Measurements from ENCODE around the gene MAP4.
"Not testable (repeated sequence)": the region's sequence is repeated elsewhere in the genome, so short reads cannot be mapped to it uniquely, and the experiment has no call there.

Gene MAP4

DNA sequence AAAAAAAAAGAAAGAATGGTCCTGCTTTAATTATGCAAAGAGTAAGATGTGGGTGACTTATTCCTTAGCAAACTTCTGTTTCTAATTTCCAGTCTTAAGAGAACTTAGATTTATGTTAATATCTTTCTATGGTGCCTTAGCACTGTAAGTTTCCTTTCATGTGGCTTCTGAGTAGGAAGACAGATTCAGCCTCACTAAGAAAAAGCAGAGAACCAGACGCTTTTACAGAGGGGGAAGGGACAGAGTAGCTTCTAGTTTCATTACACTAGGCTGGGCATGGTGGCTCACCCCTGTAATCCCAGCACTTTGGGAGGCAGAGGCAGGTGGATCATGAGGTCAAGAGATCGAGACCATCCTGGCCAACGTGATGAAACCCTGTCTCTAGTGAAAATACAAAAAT lies 118.3 kb downstream of the MAP4 start:
- no peak for DNase-seq (ENCODE audit: low read depth in 2 of 2)

DNA sequence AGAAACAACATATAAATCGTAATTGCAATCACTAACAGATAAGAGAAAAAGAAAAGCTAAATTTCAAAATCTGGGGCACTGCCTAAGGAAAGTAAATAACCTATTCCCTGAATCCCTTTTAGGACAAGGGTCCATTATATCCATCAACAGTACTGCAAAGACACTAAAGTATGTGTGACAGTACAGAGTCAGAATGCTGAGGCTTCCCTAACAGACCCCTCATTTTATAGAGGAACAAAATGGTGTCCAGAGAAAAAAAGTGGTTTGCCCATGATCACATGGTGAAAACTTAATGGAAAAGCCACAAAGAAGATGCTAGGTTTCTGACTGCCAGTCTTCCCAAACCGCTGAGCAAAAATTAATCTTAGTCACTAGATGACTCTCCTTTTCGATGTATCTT lies 119.5 kb downstream of the MAP4 start:
- no peak for DNase-seq (ENCODE audit: low read depth in 2 of 2)

DNA sequence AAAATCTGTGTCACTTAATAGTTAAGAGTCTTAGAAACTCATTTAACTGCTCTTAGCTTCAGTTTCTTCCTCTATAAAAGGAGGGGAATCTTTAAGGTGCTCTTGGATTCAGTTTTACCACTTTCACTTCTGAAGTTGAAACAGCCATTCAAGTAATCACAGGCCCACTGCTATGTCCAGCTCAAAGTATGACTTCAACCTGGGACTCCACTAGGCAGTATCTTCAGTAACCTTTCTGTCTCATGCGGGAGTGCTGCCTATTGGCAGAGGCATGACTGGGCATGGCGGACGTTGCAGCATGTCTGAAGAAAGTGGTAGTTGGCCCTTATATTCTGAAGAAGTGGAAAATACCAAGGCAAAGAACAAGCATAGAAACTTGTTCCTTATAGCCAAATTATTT lies 121.0 kb downstream of the MAP4 start:
- DNase-seq (ENCODE audit: low read depth in 2 of 2), result no peak

DNA sequence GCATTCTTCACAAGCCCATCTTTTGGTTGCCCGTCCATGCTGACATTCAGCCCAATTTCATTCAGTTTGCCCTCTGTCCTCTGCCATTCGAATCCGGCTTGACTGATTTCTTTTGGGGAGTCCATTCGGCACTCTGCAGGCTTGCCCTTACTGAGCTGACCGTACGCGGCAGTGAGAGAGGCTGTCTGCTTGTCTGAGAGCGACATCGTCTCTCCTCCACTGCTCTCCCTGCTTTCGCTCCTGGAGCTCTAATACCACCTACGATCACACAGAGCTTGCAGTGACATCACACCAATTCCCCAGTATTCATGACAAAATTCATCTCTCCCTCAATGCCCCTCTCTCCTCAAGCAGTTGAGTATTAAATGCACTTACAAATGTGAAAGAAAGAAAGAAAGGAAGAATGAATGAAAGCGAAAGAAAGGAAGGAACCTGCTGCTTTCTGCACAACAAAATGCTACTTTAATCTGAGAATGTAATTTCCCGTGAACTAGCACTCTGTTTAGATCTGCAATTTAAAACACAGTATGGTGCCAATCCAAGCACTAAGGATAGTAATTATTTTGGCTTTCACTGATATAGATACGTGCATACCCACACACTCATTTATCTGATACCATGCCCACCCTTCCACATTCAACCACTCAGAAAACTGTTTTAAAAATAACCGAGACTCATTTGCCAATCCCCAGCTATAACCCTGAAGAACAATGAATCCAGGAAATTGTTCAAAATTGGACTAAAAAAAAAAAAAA lies 123.8 kb downstream of the MAP4 start:
- DNase-seq (ENCODE audit: low read depth in 2 of 2), result no peak

DNA sequence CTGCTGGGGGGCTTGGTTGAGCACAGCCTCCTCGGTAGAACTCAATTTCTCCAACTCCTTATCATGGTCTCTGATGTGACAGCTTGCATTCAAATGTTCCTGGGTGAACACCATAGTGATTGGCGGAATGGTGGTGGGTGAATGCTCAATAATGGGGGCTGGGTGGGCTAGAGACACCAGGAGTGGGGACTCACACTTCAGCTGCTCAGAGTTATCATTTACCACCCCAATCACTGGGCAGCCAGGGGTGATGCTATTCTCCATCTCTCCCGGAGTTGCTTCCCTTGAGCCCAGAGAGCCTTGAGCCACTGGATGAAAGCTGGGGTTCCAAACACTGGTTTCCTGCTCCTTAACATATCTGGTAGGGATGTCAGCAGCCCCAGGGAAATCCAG lies 124.6 kb downstream of the MAP4 start:
- DNase-seq (ENCODE audit: low read depth in 2 of 2), result no peak

DNA sequence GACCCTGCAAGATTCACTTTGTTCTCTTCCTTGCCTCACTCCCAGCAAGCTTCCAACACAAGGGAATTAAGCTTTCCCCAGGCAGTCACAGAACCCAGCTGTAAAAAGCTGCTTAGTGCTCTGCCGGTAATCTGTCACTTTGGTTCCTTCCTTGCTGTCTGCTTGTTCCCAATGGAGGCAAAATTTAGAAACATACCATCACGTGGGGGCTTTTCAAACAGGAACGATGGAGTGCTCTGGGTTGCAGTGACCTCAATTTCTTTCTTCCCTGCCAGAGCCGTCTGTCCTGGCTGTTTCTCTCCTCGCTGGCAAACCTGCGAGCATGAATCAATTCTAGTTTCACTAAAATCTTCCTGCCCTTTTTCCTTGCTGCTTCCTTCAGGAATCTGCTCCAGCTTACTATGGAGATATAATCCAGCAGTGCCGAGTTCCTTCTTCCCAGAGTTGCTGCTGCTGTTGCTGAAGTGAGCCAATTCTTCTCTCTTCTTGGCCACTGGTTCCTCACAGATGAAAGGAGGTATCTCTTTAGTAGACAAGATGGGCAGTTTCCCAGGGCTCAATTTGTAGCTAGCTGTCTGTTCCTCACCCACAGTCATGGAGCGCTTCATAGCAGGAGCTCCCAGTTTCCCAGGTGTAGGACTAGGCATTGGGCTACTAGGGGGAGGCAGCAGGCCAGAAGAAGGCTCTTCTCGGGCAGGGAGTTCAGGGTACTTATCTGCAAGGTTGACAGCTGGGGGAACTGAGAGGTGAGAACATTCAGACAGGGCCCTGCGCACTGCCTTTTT lies 125.2 kb downstream of the MAP4 start:
- no peak for DNase-seq (ENCODE audit: low read depth in 2 of 2)

GRCh38 chr3:47890126-47890827 lies 125.9 kb downstream of the MAP4 start:
- no peak for DNase-seq (ENCODE audit: low read depth in 2 of 2)

DNA sequence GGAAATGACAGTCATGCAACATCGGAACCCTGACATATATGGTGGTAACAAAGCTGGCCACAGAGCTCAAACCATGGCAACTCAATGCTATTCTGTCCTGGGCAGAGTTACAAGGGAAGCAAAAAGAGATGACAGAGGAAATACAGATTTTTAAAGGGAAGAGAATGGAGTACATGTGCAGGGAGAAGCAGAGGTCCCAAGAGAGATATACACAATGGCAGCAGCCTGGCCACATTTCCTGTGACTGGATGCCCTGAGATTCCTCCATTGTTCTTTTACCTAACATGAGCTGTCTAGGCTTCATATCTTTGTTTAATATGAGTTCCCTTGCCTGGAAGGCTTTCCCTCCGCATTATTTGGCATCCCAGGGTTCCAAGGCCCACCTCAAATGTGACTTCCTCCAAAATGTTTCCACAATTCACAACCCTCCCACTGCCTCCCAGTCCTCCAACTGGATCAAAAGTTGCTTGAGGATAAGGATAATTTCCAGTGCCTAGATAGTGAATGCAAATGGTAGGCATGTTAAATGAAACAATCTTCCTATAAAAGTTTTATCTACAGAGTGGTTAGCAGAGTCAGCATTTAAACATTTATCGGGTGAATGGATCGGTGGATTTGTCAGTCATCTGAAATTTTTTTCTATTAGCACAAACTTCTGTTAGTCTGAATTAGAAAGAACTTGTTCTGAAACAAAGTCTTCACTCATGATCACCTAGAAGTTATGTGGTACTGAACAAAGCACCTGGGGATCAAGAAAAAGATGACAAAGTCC lies 127.0 kb downstream of the MAP4 start:
- no peak for DNase-seq (ENCODE audit: low read depth in 2 of 2)

- not testable (repeated sequence) for DNase-seq (ENCODE audit: low read depth in 2 of 2)
Observed at GRCh38 chr3:47887991-47888390, 128.2 kb downstream of the MAP4 start.

DNA sequence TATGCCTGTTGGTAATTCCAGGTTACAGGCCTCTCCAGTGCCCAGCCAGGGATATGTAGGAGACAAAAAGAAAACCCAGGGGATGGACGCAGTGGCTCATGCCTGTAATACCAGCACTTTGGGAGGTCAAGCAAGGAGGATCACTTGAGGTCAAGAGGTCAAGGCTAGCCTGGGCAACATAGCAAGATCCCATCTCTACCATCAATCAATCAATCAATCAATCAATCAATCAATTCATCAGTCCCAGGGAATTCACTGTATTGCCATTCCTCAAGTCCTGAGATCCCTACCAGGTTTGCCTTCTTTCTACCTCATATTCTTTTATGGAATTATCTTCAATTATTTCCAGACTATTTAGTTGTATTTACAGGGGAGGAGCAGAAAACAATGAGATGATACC lies 131.0 kb downstream of the MAP4 start:
- DNase-seq (ENCODE audit: low read depth in 2 of 2), result no peak

GRCh38 chr3:47884603-47885002 lies 131.6 kb downstream of the MAP4 start:
- no peak for DNase-seq (ENCODE audit: low read depth in 2 of 2)

DNA sequence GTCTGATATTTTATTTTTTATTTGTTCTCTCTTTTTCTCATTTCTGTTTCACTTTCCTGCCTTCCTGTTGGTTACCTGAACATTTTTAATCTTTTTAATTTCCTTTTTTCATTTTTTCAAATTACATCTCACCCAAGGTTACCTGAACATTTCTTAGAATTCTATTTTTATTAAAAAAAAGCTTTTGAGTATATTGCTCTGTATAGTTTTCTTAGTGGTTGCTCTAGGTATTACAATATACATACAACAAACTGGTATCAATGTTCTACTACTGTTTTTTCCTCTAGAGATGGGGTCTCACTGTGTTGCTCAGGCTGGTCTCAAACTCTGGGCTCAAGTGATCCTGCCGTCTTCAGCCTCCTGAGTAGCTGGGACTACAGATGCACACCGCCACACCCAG lies 133.9 kb downstream of the MAP4 start:
- no peak for DNase-seq (ENCODE audit: low read depth in 2 of 2)

DNA sequence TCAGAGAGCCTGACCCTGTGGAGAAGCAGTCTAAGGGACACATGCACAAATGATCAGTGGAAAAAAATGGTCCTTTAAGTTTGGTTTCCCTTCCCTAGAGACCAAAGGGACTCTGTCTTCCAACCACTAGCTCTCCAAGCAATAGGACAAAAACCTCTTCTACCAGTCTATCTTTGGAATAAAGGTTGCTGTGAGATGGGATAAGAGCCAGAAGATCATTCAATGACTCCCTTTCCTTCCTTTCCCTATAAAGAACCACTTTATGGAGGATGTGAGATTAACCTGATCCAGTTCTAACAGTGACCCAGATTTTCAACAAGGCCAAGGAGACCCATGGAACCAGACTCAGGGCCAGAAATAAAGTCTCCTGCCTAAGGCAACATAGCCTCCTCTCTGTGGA lies 138.5 kb downstream of the MAP4 start:
- DNase-seq (ENCODE audit: low read depth in 2 of 2), result no peak

- no peak for DNase-seq (ENCODE audit: low read depth in 2 of 2)
Observed at GRCh38 chr3:47877290-47877689, 138.9 kb downstream of the MAP4 start.

DNA sequence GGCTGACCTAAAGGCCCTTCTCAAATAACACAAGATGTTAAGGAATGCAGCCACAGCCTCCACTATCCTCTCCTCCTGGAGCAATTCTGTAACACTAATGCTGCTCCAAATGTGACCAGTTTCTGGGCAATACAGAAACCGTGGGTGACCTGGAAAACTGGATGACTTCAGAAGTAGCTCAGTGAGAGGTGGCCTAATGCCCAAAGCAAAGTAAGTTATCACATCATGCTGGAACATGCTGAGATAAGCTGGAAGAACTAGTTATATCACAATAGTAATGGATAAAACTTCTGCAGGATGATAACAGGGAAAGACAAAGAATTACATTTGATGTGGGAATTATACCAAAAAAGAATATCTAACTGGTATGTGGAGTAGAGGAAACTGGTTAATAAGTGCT lies 141.3 kb downstream of the MAP4 start:
- DNase-seq (ENCODE audit: low read depth in 2 of 2), result no peak

DNA sequence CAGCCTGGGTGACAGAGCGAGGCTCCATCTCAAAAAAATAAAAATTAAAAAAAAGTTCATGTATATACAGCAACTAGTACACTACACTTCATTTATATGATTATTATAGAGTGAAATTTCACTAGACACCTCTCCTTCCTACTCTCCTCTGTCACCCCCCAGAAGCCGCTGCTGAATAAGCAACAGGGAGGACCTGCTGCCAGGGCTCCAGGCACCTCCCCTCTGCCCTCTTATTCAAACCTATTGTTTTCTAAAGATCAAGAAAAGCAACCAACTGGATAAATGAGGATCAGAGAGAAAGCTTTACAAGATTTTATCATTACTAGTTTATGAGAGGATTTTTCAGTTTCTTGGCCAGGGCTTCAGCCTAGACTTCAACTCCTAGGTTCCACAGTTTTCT lies 141.8 kb downstream of the MAP4 start:
- DNase-seq (ENCODE audit: low read depth in 2 of 2), result no peak

DNA sequence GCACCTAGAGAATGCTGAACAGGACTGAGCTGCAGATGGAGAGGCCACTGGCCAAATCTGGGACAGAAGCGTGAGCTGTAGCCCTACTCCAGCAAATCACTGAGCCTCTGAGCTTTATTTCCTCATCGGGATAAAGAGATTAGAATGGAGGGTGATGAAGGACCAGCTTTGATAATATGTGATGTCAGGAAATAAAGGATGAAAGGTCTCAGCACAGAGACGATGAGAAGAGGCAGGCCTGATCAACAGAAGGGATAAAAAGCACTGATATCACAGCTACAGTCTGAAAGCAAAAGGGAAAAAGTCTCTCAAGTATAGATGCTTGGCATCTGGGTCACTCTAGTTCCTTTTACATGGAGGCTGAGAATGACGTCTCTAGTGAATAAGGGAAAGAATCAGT lies 143.3 kb downstream of the MAP4 start:
- no peak for DNase-seq (ENCODE audit: low read depth in 2 of 2)

DNA sequence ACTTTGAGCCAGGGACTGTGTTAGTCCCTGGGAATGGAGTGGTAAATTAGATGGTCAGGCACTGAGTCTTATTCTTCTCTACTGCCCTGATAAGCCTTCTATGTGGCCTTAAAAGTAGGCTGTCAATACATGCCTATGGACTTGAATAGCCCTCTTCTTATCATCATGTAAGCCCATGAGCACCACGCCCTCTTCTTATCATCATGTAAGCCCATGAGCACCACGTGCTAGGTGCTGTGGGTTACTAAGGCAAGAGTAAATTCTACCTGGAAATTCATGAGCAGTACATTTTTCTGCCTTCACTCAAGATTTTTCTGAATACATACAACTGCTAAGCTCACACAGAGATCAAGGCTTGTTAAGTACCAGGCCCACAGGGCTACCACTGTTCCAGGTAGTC lies 144.8 kb downstream of the MAP4 start:
- DNase-seq (ENCODE audit: low read depth in 2 of 2), result no peak

- no peak for DNase-seq (ENCODE audit: low read depth in 2 of 2)
Observed at GRCh38 chr3:47870702-47871260, 145.4 kb downstream of the MAP4 start.

DNA sequence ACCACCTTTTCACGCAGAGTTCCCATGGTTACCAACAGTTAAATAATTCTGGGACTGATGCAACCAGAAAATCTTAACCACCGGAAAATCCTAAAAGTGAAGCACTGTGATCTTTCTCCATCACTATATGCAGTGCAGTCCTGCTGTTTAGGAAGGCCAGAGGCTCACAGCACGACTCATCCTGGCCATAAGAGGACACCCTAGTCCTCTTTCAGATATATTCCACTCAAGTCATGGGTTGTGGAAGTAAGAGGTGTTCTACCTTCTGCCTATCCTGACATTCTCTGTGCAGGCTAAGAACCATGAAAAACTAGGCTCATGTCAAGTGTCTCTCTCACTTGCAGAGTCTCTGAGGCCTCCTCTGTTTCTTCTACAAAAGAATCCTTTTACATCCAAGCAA lies 146.1 kb downstream of the MAP4 start:
- no peak for DNase-seq (ENCODE audit: low read depth in 2 of 2)

DNA sequence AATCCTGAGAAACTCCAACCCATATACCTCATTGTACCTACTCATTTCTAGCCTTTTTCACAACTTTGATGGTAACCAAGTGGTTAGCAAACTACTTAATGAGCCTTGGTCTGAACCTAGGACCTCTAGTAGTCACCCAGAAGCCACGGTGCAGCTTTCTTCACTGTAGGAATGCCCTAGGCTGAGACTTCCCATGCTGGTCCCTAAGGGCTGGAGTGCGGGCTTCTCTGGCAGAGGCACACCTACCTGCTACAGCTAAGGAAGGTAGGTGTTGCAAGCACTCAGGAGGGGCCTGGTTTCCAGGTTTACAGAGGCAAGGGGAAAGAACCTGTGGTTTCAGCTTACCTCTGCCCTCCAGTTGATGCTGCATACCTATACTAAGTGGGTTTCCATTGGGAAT lies 147.9 kb downstream of the MAP4 start:
- no peak for DNase-seq (ENCODE audit: low read depth in 2 of 2)

Data from stimulated activated CD8-positive, alpha-beta memory T cell treated with anti-CD3 and anti-CD28 coated beads, Interleukin-2, amount 100 ng/mL, for 1 hour (primary cell).